Colonic mucosa (tissue), 4 donors: ENCODE results near the gene MRC1. TPM values are rescaled to one million over a fixed set of nuclear protein-coding genes. Genes with fewer than 3 reads are reported as not detected.

Experiments
- DNase-seq: peaks from one replicate; pipeline ENCODE4 v3.0.0-alpha.2; 2020
- H3K27ac ChIP-seq: fragments of 200-600 bp; one replicate; pipeline ENCODE4 v1.8.0; 2021
- H3K27me3 ChIP-seq: fragments of 200-600 bp; one replicate; pipeline ENCODE4 v1.8.0; 2021
- H3K36me3 ChIP-seq: fragments of 200-600 bp; one replicate; pipeline ENCODE4 v1.8.0; 2021
- H3K4me1 ChIP-seq: fragments of 200-600 bp; one replicate; pipeline ENCODE4 v1.8.0; 2021; ENCODE audit warnings: mild to moderate bottlenecking
- H3K4me3 ChIP-seq: fragments of 200-600 bp; one replicate; pipeline ENCODE4 v1.8.0; 2021
- H3K9ac ChIP-seq, 2 donors: one replicate each; pipeline ENCODE4 v1.7.0; 2013; ENCODE audit warnings: control low read depth in 2 of 2, low read depth in 2 of 2, low read length in 2 of 2
- H3K9me3 ChIP-seq: fragments of 200-600 bp; one replicate; pipeline ENCODE4 v1.8.0; 2021
- CTCF ChIP-seq: fragments of 200-600 bp; IDR thresholded peaks from one replicate; pipeline ENCODE4 v1.8.0; 2022; ENCODE audit warnings: antibody characterized with exemption, mild to moderate bottlenecking
- intact Hi-C: fragments of 100-400 bp; cut with DNase I; formaldehyde crosslinking; loops from one replicate; pipeline ENCODE4 v1.14.1; 2022
- total RNA-seq, 2 donors: library from RNA; stranded (reverse); fragmentation: NEBNext Ultra II Directional in 1 of 2; extraction: Animal tissue kit (Norgen Biotek cat#: 25700) in 1 of 2; gene quantifications; one replicate each; pipeline ENCODE4 v1.2.1, GENCODE V29; 2021
- donor health status: healthy.
- donor health status: DM: no; HTN: no; CAD: no.
- donor health status: DM: no; HTN: no; CAD: no.

The MRC1 gene
- total RNA-seq, 2 donors from 2014 or later: 9.2 to 19.2 TPM

- no peaks in the 10 kb centered on the region for H3K27me3 ChIP-seq
- no peak overlapping the region for H3K4me3 ChIP-seq
- peak; percentile 12 for DNase-seq
- H3K9me3 ChIP-seq: no peaks in the 10 kb centered on the region
- H3K4me1 ChIP-seq: no peaks in the 10 kb centered on the region
- H3K36me3 ChIP-seq: no peaks in the 10 kb centered on the region
- no peak for TF ChIP-seq CTCF
- H3K27ac ChIP-seq: peak overlapping the region; percentile 79
- intact Hi-C loops: loop anchor here (5.0 kb wide), 1 partner anchor 33 kb away; no protein-coding TSS in a partner anchor
- H3K9ac ChIP-seq: peak overlapping the region in 1 of 2 donors; percentile 8
Measured at GRCh38 chr10:17795083-17795482, 14.1 kb upstream of the MRC1 start.

- Histone ChIP-seq H3K36me3 (no peaks in the 10 kb centered on the region), H3K27ac (peak overlapping the region; percentile 28), H3K4me3 (no peak overlapping the region), H3K9ac (peak overlapping the region in 1 of 2 donors; percentile 68), H3K4me1 (no peaks in the 10 kb centered on the region), H3K9me3 (no peaks in the 10 kb centered on the region), H3K27me3 (no peaks in the 10 kb centered on the region)
- TF ChIP-seq CTCF: no peak
- DNase-seq: peak; percentile 41
- intact Hi-C loops: loop anchor here (5.0 kb wide), 1 partner anchor 34 kb away; no protein-coding TSS in a partner anchor
Measured at GRCh38 chr10:17795813-17796594, 13.1 kb upstream of the MRC1 start.

GRCh38 chr10:17801507-17801906 lies 7.6 kb upstream of the MRC1 start:
- H3K27me3 ChIP-seq: no peaks in the 10 kb centered on the region
- no peak overlapping the region for H3K27ac ChIP-seq
- H3K4me1 ChIP-seq: no peaks in the 10 kb centered on the region
- DNase-seq: peak; percentile 12
- no peaks in the 10 kb centered on the region for H3K36me3 ChIP-seq
- peak; percentile 12 for TF ChIP-seq CTCF
- no peak overlapping the region for H3K4me3 ChIP-seq
- intact Hi-C loops: no loop called here
- H3K9ac ChIP-seq: no peak overlapping the region
- H3K9me3 ChIP-seq: no peaks in the 10 kb centered on the region

GRCh38 chr10:17802350-17802749 lies 6.8 kb upstream of the MRC1 start:
- no peak for TF ChIP-seq CTCF
- H3K27ac ChIP-seq: no peak overlapping the region
- no peaks in the 10 kb centered on the region for H3K36me3 ChIP-seq
- no peaks in the 10 kb centered on the region for H3K4me1 ChIP-seq
- H3K9ac ChIP-seq: no peak overlapping the region
- intact Hi-C loops: no loop called here
- no peak for DNase-seq
- no peaks in the 10 kb centered on the region for H3K27me3 ChIP-seq
- no peaks in the 10 kb centered on the region for H3K9me3 ChIP-seq
- no peak overlapping the region for H3K4me3 ChIP-seq

GRCh38 chr10:17802976-17803375 lies 6.2 kb upstream of the MRC1 start:
- DNase-seq: no peak
- intact Hi-C loops: no loop called here
- Histone ChIP-seq H3K4me3 (no peak overlapping the region), H3K27me3 (no peaks in the 10 kb centered on the region), H3K9me3 (no peaks in the 10 kb centered on the region), H3K27ac (no peak overlapping the region), H3K36me3 (no peaks in the 10 kb centered on the region), H3K9ac (no peak overlapping the region), H3K4me1 (no peaks in the 10 kb centered on the region)
- no peak for TF ChIP-seq CTCF
